Body of pancreas (tissue), 4 donors: ENCODE results near the gene MT1E.
"Not testable (repeated sequence)": the region's sequence is repeated elsewhere in the genome, so short reads cannot be mapped to it uniquely, and the experiment has no call there.

Experiments used
- CTCF ChIP-seq, 7 experiments: fragments of 450-650 bp in 4 of 7; fragments of 200-600 bp in 3 of 7; sonication (generic) in 3 of 7; IDR thresholded peaks; one replicate each; pipeline ENCODE4 v1.5.1; 2016 to 2019; ENCODE audit warnings: antibody characterized with exemption in 7 of 7
- POLR2A ChIP-seq, 3 donors: fragments of 450-650 bp; IDR thresholded peaks; one replicate each; pipeline ENCODE4 v1.6.1; 2016; ENCODE audit warnings: antibody characterized with exemption in 3 of 3, mild to moderate bottlenecking in 2 of 3

DNA sequence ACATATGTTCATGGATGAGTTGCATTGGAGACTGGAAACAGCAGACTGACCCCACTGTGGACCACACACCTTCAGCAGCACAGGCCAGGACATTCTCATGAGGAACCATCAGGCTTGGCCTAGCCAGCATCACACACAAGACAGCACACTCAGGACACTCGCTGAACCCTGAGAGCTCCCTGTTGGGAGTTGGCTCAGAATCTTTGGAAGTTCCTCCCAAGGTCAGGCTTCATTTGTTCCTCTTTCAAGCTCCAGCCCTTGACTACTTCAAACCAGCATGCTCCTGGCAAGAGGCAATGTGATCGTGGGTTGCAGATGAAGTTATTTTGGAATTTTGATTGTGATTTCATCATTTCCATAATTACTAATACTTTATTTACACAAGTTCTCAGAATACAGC, 46.1 kb downstream of the MT1E start:
- TF ChIP-seq CTCF, POLR2A (IDR thresholded peaks at IDR 0.05): not testable (repeated sequence)
